Left cardiac atrium (tissue), 4 donors: ENCODE results near the gene SCAMP4. TPM values are rescaled to one million over a fixed set of nuclear protein-coding genes. Genes with fewer than 3 reads are reported as not detected.
A peak's percentile ranks its signal among the peaks of the same experiment; 100 is the strongest.

ENCODE experiments used
- ATAC-seq, 2 donors: fragments of 200-7000 bp; cut with Tn5 transposase; one replicate each; pipeline ENCODE4 v1.9.1; 2020; ENCODE audit warnings: mild to moderate bottlenecking in 2 of 2, moderate library complexity in 2 of 2
- DNase-seq: peaks from one replicate; pipeline ENCODE4 v3.0.0-alpha.2; 2020
- intact Hi-C, 2 donors: fragments of 100-400 bp; cut with DNase I; formaldehyde crosslinking; loops; one replicate each; pipeline versions ENCODE4 v1.14.1 to v1.15.1; 2022 to 2023
- total RNA-seq, 2 donors: library from RNA; stranded (reverse); fragmentation: NEBNext Ultra II Directional; extraction: Animal tissue kit (Norgen Biotek cat#: 25700); gene quantifications; one replicate each; pipeline ENCODE4 v1.2.1, GENCODE V29; 2021
- donor health status: DM: no; HTN: yes; CAD: no.
- donor health status: DM: no; HTN: yes; CAD: no; lungs with severe emphysema.
- donor health status: DM: yes; HTN: yes; CAD: no.
- donor health status: Dilated cardiomyopathy.

SCAMP4 gene
- total RNA-seq, 2 donors from 2014 or later, result 21.4 to 22.8 TPM

DNA sequence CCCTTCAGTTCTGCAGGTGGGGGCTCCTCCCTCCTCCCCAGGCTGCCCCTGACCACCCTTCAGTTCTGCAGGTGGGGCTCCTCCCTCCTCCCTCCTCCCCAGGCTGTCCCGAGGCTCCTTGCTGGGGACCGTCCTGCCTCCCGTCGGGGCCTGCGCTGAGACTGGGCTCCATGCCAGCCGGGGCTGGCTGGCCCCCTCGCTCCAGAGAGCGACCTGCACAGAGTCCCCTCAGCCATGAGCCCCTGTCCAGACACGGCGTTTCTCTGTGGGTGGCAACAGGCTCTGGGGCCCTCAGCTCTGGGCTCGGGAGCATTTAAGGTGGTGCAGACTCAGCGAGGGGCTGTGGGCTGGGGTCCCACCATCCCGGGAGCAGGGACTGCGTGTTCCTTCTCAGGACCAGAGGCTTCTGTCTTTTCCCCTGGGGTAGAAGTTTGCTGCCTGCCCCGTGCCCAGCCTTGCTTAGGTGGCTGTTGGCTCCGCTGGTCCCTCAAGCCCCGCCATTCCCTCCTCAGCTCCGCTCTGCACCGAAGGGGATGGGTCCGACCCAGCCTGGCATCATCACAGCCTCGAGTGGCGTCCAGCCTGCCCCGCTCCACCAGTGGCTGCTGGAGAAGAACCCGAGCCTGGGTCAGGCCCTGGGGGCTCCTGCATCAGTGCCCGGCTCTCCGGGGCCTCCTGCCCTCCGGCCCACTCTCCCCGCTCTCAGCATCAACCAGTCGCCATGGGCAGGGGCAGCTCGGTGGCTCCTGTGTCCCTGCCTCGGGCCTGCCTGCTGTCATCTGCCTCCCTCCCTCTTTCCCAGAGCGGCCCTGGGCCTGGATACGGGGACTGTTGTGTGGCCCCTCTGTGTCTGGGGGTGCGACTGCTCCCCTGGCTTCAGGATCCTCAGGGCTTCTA lies 63.3 kb downstream of the SCAMP4 start:
- peak in 1 of 2 donors; percentile 6 for ATAC-seq
- no peak for DNase-seq
- intact Hi-C loops, result no loop called here

DNA sequence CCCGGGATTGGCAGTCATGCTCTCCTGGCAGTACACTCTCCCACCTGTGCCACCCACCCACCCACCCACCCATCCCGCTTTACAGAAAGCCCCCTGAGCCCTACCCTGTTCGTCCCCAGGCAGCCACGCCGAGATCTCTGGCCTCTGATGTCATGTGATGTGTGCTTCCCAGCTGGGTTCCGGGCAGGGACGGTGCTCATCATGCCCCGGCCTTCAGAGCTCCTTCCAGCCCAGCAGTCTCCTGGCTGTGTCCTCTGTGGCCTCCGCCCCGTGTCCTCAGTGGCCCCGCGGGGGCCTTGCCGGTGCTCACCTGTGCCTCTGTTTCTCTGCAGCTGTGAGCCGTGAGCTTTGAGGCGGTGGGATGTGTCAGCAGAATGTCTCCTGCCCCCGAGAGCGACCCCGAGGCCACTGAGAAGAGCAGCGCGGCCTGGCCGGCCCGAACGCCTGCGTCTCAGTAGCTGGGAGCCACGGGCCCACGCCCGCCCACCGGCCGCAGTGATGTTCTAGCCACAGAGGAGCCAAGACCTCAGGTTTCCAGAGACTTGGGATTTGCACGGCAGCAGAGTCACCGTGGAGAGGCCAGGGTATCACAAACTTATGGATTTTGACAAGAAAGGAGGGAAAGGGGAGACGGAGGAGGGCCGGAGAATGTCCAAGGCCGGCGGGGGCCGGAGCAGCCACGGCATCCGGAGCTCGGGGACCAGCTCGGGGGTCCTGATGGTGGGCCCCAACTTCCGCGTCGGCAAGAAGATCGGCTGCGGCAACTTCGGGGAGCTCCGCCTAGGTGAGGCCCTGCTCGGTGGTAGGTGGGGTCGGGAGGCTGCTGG lies 64.2 kb downstream of the SCAMP4 start:
- no peak for ATAC-seq
- intact Hi-C loops, result no loop called here
- no peak for DNase-seq

DNA sequence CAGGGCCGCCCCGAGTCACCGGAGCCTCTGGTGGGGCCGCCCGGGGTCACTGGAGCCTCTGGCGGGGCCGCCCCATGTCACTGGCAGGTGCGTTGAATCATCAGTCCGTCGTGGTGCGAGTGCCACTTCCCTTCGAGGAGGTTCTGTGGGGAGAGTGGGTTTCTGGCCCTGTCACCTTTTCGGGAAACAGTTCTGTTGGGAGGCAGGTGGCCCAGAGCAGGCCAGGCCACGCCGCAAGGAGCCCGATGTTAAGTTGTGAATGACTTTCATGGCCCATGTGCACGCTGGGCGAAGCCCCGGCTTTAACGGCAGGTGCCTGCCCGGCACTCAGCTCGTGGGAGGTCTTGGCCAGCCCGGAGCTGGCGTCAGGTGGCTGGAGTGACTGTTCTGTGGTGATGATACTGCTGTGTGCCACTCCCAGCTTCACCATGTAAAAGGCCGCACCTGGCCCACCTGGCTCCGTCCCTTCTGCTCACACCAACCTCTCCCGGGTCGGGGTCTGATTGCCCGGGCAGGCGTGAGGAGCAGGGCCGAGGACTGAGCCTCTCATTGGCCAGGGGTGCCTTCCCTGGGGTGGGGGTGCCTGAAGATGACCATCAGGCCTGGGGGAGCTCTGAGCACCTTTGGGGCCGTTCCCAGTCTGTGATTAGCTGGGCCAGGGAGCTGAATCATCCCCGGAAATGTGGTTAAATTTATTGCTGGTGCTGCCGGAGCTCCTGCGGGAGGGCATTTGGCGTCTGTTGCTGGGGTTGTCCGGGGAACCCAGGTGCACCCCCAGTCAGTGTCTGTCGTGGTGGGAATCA lies 65.0 kb downstream of the SCAMP4 start:
- intact Hi-C loops, result no loop called here
- DNase-seq (no peak), ATAC-seq (no peak)

DNA sequence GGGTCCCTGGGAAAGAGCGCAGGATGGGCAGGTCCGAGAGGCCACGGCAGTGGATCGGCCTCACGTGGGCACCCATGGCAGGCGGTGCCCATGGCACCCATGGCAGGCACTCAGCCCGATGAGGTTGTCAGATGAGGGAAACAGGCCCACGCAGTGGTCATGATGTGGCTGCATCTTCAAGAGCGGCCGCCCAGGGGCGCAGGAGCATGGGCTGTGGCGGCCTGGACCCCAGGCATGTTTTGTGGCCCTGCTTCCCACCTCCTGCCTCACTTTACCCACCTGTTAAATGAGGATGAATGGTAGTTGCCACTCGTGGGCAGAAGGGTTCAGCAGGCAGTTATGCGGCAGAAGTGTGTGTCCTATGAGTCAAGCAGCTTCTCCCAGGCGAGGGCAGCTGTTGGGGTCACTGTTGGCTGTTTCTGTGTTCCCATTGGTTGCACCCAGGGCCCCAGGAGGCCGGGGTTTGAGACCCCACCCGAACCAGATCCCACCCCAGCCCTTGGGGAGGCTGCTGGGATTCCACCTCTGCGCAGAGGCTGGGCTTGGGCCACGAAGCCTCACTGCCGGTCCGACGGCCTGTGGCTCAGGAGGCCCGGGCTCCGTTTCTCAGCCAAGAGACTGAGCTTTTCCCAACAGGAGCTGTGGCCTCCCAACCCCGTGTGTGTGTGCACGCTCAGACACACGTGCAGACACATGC lies 65.8 kb downstream of the SCAMP4 start:
- ATAC-seq (no peak), DNase-seq (no peak)
- intact Hi-C loops, result no loop called here

DNA sequence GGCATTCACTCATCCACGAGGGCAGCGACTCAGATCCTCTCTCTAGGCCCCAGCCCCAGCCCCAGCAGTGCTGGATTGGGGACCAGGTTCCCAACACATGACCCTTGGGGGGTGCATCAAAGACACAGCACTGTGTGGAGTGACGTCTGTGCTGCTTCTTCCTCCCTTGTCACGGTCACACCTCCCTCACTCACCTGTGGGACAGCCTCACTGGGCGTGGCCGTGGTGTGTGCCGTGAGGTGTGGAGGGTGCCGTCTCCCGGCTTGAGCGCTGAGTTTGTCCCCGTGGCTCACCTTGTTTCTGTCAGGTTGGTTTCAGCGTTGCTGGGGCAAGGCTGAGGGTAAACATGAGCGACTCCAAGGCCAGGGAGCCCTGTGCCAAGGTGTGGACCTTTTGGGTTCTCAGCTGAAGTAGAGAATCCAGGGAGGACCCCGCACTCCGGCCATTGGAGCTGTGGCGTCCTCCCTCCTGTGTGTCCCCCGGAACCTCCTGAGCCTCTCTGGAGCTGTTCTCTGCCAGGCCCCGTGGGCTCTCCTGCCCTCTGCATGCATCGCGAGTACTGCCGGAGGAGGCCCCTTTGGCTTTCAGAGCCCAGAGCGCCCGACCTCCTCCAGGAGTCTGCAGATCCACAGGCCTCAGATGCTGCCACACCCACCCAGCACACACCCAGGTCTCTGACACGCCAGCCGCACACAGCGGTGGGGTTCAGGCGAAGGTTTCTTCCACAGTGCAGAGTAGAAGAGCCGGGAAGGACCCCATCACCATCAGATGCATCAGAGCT lies 69.4 kb downstream of the SCAMP4 start:
- intact Hi-C loops, result no loop called here
- ATAC-seq (no peak), DNase-seq (no peak)

DNA sequence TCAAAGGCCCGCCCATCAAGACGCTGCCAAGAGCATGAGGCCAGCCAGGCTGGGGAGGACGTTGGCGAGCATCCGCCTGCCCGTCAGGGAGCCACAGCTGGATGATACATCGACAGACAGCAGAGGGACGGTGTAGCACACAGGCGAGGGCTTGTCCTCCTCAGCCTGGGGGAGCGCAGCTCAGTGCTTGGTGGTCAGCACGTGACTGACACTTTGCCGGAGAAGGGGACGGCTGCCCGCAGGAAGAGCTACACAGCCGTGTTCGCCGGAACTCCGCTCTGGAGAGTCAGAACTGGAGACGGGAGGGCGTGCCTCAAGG lies 69.9 kb downstream of the SCAMP4 start:
- ATAC-seq, result no peak
- no peak for DNase-seq
- intact Hi-C loops, result no loop called here

Other genes starting within 250 kb of the SCAMP4 start
- gene ONECUT3, start 151.9 kb upstream of the SCAMP4 start, total RNA-seq, result not detected
- 1 to 10 TPM in 1 of 2 donors, under 1 TPM in 1; 0.52 to 1.6 TPM for gene ATP8B3, start 93.1 kb upstream of the SCAMP4 start, total RNA-seq
- 10 to 100 TPM; 14.8 to 22.3 TPM for gene REXO1, start 56.9 kb upstream of the SCAMP4 start, total RNA-seq
- 10 to 100 TPM in 1 of 2 donors, 1 to 10 TPM in 1; 9.9 to 12.9 TPM for gene KLF16, start 41.8 kb upstream of the SCAMP4 start, total RNA-seq
- gene ABHD17A, start 19.9 kb upstream of the SCAMP4 start, total RNA-seq, result 10 to 100 TPM; 60.8 to 66.1 TPM
- gene ADAT3, start within 50 bp of the SCAMP4 start, total RNA-seq, result 1 to 10 TPM; 2.3 to 3.0 TPM
- 10 to 100 TPM; 28.0 to 34.6 TPM for gene CSNK1G2, start 35.8 kb downstream of the SCAMP4 start, total RNA-seq
- 10 to 100 TPM; 51.4 to 54.3 TPM for gene BTBD2, start 110.3 kb downstream of the SCAMP4 start, total RNA-seq
- gene MKNK2, start 145.8 kb downstream of the SCAMP4 start, total RNA-seq, result 100 to 1,000 TPM; 127 to 174 TPM
- 10 to 100 TPM; 24.9 to 28.6 TPM for gene MOB3A, start 190.9 kb downstream of the SCAMP4 start, total RNA-seq
- gene IZUMO4, start 191.5 kb downstream of the SCAMP4 start, total RNA-seq, result 1 to 10 TPM in 1 of 2 donors, under 1 TPM in 1; 0.89 to 2.3 TPM
- 100 to 1,000 TPM in 1 of 2 donors, 10 to 100 TPM in 1; 80.6 to 128 TPM for gene AP3D1, start 246.2 kb downstream of the SCAMP4 start, total RNA-seq